Subcutaneous abdominal adipose tissue (tissue), 5 donors: ENCODE data around the gene FRAS1.

Experiments used
- H3K27ac ChIP-seq: one replicate; pipeline ENCODE4 v1.7.0; 2013; ENCODE audit warnings: low read depth, mild to moderate bottlenecking, inconsistent platforms, low read length, moderate library complexity
- H3K27me3 ChIP-seq, 5 donors: one replicate each; pipeline ENCODE4 v1.7.0; 2013; ENCODE audit warnings: low read length in 5 of 5, inconsistent platforms in 1 of 5; ENCODE audit not compliant: control insufficient read depth in 5 of 5, insufficient read depth in 4 of 5
- H3K36me3 ChIP-seq, 5 donors: one replicate each; pipeline ENCODE4 v1.7.0; 2013; ENCODE audit warnings: low read length in 5 of 5; ENCODE audit not compliant: control insufficient read depth in 5 of 5, insufficient read depth in 5 of 5
- H3K4me1 ChIP-seq, 5 donors: one replicate each; pipeline ENCODE4 v1.7.0; 2013; ENCODE audit warnings: low read length in 5 of 5, mild to moderate bottlenecking in 3 of 5, moderate library complexity in 1 of 5; ENCODE audit not compliant: control insufficient read depth in 5 of 5, insufficient read depth in 5 of 5
- H3K4me3 ChIP-seq, 5 donors: one replicate each; pipeline ENCODE4 v1.7.0; 2013; ENCODE audit warnings: low read length in 5 of 5, low read depth in 1 of 5
- H3K9ac ChIP-seq, 5 donors: one replicate each; pipeline ENCODE4 v1.7.0; 2013; ENCODE audit warnings: low read length in 5 of 5, mild to moderate bottlenecking in 4 of 5, moderate library complexity in 3 of 5
- H3K9me3 ChIP-seq, 5 donors: one replicate each; pipeline ENCODE4 v1.7.0; 2013; ENCODE audit warnings: low read length in 5 of 5; ENCODE audit not compliant: control insufficient read depth in 5 of 5
- donor health status: healthy.
- donor health status: healthy.
- donor health status: healthy.
- donor health status: healthy.
- donor health status: healthy.

Gene FRAS1

DNA sequence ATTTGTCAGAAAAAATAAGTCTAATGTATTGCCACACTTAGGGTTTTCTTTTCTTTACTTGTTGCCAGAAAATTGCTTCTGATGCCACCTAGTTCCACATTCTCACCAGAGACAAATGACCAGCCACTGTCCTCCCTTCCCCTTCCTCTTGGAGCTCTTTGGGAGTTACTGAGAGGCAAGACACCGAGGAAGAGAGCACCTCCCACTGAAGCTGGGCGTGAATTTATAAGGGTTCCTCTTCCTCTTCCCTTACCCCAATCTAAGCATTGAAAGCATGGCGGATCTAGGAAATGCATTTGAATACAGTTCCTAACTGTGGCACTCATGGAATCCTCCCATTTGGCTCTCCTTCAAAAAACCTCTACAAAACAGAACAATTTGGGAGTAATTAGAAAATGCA, 524.5 kb downstream of the FRAS1 start:
- Histone ChIP-seq H3K9ac (no peak overlapping the region), H3K27me3 (no peaks in the 10 kb centered on the region), H3K4me1 (no peaks in the 10 kb centered on the region), H3K9me3 (no peaks in the 10 kb centered on the region), H3K36me3 (peaks cover 0 to 15% (median 13%) of the 10 kb centered on the region in 5 donors), H3K4me3 (no peak overlapping the region), H3K27ac (no peak overlapping the region)

GRCh38 chr4:78584863-78585547, 527.9 kb downstream of the FRAS1 start:
- Histone ChIP-seq H3K4me3 (no peak overlapping the region), H3K36me3 (peaks cover 0 to 19% (median 14%) of the 10 kb centered on the region in 5 donors), H3K27ac (no peak overlapping the region), H3K9ac (no peak overlapping the region), H3K9me3 (no peaks in the 10 kb centered on the region), H3K4me1 (no peaks in the 10 kb centered on the region), H3K27me3 (no peaks in the 10 kb centered on the region)

GRCh38 chr4:78585633-78586032, 528.5 kb downstream of the FRAS1 start:
- Histone ChIP-seq H3K9ac (no peak overlapping the region), H3K4me1 (no peaks in the 10 kb centered on the region), H3K36me3 (peaks cover 0 to 19% (median 13%) of the 10 kb centered on the region in 5 donors), H3K27me3 (no peaks in the 10 kb centered on the region), H3K4me3 (no peak overlapping the region), H3K27ac (no peak overlapping the region), H3K9me3 (no peaks in the 10 kb centered on the region)

DNA sequence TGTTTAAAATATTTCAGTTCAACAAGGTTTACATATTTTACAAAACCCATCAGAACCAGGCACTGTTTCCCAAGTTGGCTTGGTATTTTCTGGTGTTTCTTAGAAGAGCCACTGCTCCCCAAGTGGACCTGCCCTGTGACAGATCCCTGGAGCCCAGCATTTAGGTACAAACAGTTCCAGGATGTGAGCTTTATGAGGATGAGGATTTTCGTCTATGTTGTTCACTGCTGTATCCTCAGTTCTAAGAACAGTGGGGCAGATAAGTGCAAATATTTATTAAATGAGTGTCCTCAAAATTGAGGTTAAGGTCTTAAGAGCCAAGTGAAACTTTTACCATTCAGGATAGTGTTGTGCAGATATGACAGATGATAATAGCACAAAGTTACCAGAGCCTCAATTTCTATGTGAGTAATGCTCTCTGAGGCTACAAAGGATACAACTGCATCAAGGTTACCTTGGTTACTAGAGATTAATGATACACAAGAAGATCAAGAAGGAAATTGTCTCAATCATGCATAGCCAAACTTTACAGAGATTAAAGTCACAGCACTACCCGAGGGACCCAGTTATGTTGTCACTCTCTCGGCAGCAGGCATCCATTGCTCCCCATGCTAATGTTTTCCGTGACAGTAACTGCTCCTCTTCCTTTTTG, 531.9 kb downstream of the FRAS1 start:
- Histone ChIP-seq H3K4me3 (no peak overlapping the region), H3K9me3 (no peaks in the 10 kb centered on the region), H3K27ac (no peak overlapping the region), H3K4me1 (peaks cover 0 to 7% (median 0%) of the 10 kb centered on the region in 5 donors), H3K36me3 (peaks cover 0 to 18% (median 3%) of the 10 kb centered on the region in 5 donors), H3K9ac (no peak overlapping the region), H3K27me3 (no peaks in the 10 kb centered on the region)

DNA sequence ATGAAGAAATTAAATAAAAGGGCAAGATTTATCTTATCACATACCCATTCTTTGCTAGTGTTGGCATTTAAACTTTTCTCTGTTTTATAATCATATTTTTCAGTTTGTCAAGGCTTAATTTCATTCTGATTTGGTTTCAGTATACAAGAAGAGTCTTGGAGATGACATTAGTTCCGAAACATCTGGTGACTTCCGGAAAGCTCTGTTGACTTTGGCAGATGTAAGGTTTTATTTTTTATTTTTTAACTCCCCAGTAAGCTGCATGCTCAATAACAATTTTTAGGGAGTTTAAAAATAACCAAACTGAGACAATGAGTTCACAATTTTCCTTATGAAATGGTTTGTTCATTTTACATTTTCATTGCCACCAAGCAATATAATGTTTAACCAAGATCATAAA, 534.3 kb downstream of the FRAS1 start:
- Histone ChIP-seq H3K4me1 (peaks cover 0 to 7% (median 0%) of the 10 kb centered on the region in 5 donors), H3K9me3 (no peaks in the 10 kb centered on the region), H3K27ac (peak overlapping the region; percentile 48), H3K27me3 (no peaks in the 10 kb centered on the region), H3K9ac (peak overlapping the region in 1 of 5 donors; percentile 24), H3K36me3 (peaks cover 0 to 7% (median 3%) of the 10 kb centered on the region in 5 donors), H3K4me3 (no peak overlapping the region)

DNA sequence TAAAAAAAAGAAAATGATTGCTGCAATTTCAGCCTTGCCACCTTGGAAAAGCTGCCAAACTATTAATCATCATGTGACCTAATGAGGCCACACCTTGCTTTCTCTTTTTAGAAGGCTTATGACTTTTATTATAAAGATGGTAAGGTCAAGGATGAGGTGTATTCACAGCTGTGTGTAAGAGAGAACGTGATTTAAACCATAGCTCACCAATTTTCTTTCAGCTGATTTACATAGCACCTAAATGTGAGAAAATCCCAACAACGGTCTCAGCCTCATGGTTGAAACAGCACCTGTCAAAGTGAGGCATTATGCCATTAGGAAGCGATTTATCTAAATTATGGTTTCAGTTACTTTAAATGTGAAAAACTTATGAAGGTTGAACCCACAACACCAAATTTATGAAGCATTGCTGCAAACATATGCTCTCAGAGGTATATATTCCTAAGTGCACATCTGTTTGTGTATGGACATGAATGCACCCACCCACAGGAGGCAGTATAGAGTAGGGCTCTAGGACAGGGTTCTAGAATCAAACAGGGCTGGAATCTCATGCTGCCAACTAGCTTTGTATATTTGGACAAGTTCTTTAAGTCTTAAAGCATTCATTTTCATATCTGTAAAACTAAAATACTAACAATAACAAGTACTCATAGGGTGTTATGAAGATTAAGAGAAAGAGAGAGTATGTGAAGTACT, 535.1 kb downstream of the FRAS1 start:
- Histone ChIP-seq H3K4me1 (peaks cover 0 to 7% (median 0%) of the 10 kb centered on the region in 5 donors), H3K27ac (no peak overlapping the region)

More for the DNA sequence above, 535.1 kb downstream of the FRAS1 start:
- H3K36me3 ChIP-seq, result peaks cover 0 to 3% (median 0%) of the 10 kb centered on the region in 5 donors
- no peaks in the 10 kb centered on the region for H3K9me3 ChIP-seq
- no peak overlapping the region for H3K4me3 ChIP-seq
- H3K9ac ChIP-seq, result no peak overlapping the region
- no peaks in the 10 kb centered on the region for H3K27me3 ChIP-seq
